Neural progenitor cell (in vitro differentiated cells): ENCODE measurements around the gene SMCP. TPM values are rescaled to one million over a fixed set of nuclear protein-coding genes. Genes with fewer than 3 reads are reported as not detected.

ENCODE experiments used
- DNase-seq: peaks from one replicate; pipeline ENCODE4 v3.0.0-alpha.2; 2016; ENCODE audit warnings: low spot score
- H2AFZ ChIP-seq: fragments of 200-600 bp; sonication (generic); replicated peaks from 2 replicates; pipeline ENCODE4 v1.6.1; 2016; ENCODE audit warnings: antibody characterized with exemption
- H3F3A ChIP-seq: fragments of 200-600 bp; sonication (generic); 2 replicates; pipeline ENCODE4 v1.6.1; 2016; ENCODE audit warnings: antibody characterized with exemption, low read depth
- H3K27ac ChIP-seq: fragments of 200-600 bp; sonication (generic); 2 replicates; pipeline ENCODE4 v1.5.1; 2016; ENCODE audit warnings: mild to moderate bottlenecking
- H3K27me3 ChIP-seq: fragments of 200-600 bp; sonication (generic); 2 replicates; pipeline ENCODE4 v1.6.1; 2016; ENCODE audit warnings: mild to moderate bottlenecking, moderate library complexity
- H3K36me3 ChIP-seq: fragments of 200-600 bp; sonication (generic); 2 replicates; pipeline ENCODE4 v1.5.1; 2016
- H3K4me1 ChIP-seq: fragments of 200-600 bp; sonication (generic); 2 replicates; pipeline ENCODE4 v1.6.1; 2016; ENCODE audit warnings: mixed run types
- H3K4me2 ChIP-seq: fragments of 200-600 bp; sonication (generic); 2 replicates; pipeline ENCODE4 v1.6.1; 2016
- H3K4me3 ChIP-seq: fragments of 200-600 bp; sonication (generic); 2 replicates; pipeline ENCODE4 v1.5.1; 2016
- H3K79me2 ChIP-seq: fragments of 200-600 bp; sonication (generic); 2 replicates; pipeline ENCODE4 v1.6.1; 2016; ENCODE audit warnings: low read depth
- H3K9ac ChIP-seq: fragments of 200-600 bp; sonication (generic); 2 replicates; pipeline ENCODE4 v1.6.1; 2016
- H3K9me3 ChIP-seq: fragments of 200-600 bp; sonication (generic); 2 replicates; pipeline ENCODE4 v1.5.1; 2016; ENCODE audit warnings: low read depth
- H4K20me1 ChIP-seq: fragments of 200-600 bp; sonication (generic); 2 replicates; pipeline ENCODE4 v1.6.1; 2016; ENCODE audit warnings: low read depth
- H3K27ac Mint-ChIP-seq: 3 replicates; pipeline ENCODE4 v1.8.0; 2021; ENCODE audit warnings: mixed read lengths
- H3K27me3 Mint-ChIP-seq: 2 replicates; pipeline ENCODE4 v1.8.0; 2022; ENCODE audit warnings: low read depth, mild to moderate bottlenecking, inconsistent platforms, moderate library complexity, mixed read lengths; ENCODE audit not compliant: insufficient read depth
- H3K36me3 Mint-ChIP-seq: 3 replicates; pipeline ENCODE4 v1.8.0; 2021; ENCODE audit warnings: mixed read lengths
- H3K4me1 Mint-ChIP-seq: 3 replicates; pipeline ENCODE4 v1.8.0; 2021; ENCODE audit warnings: mixed read lengths
- H3K4me3 Mint-ChIP-seq: 3 replicates; pipeline ENCODE4 v1.8.0; 2021; ENCODE audit warnings: mild to moderate bottlenecking, moderate library complexity, mixed read lengths
- H3K9me3 Mint-ChIP-seq: 3 replicates; pipeline ENCODE4 v1.8.0; 2020; ENCODE audit warnings: mixed read lengths
- EZH2 ChIP-seq: fragments of 200-600 bp; sonication (generic); IDR thresholded peaks from 2 replicates; pipeline ENCODE4 v1.6.1; 2017; ENCODE audit warnings: antibody characterized with exemption, mild to moderate bottlenecking, moderate library complexity
- EZH2phosphoT487 ChIP-seq: fragments of 200-600 bp; sonication (generic); IDR thresholded peaks from 2 replicates; pipeline ENCODE4 v1.6.1; 2017; ENCODE audit warnings: antibody characterized with exemption
- total RNA-seq: library from RNA; depleted of rRNA; stranded (reverse); fragments of >200 nt; gene quantifications from 2 replicates; pipeline ENCODE4 v1.2.3, GENCODE V29; 2015; ENCODE audit warnings: low replicate concordance
- TF ChIP-seq, protein P1 (sequence below): fragments of 200-600 bp; sonication (generic); IDR thresholded peaks from 2 replicates; pipeline ENCODE4 v1.5.1; 2017; ENCODE audit warnings: antibody characterized with exemption, mild to moderate bottlenecking

The SMCP gene
- total RNA-seq, 1 donor from 2014 or later: not detected

- no peak overlapping the region for H3K27ac Mint-ChIP-seq
- TF ChIP-seq EZH2phosphoT487 (no peak), EZH2 (no peak)
- TF ChIP-seq, protein P1, sequence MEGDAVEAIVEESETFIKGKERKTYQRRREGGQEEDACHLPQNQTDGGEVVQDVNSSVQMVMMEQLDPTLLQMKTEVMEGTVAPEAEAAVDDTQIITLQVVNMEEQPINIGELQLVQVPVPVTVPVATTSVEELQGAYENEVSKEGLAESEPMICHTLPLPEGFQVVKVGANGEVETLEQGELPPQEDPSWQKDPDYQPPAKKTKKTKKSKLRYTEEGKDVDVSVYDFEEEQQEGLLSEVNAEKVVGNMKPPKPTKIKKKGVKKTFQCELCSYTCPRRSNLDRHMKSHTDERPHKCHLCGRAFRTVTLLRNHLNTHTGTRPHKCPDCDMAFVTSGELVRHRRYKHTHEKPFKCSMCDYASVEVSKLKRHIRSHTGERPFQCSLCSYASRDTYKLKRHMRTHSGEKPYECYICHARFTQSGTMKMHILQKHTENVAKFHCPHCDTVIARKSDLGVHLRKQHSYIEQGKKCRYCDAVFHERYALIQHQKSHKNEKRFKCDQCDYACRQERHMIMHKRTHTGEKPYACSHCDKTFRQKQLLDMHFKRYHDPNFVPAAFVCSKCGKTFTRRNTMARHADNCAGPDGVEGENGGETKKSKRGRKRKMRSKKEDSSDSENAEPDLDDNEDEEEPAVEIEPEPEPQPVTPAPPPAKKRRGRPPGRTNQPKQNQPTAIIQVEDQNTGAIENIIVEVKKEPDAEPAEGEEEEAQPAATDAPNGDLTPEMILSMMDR: no peak
- H3K4me1 Mint-ChIP-seq: no peaks in the 10 kb centered on the region
Measured at GRCh38 chr1:152912471-152912870, 34.3 kb downstream of the SMCP start.

DNA sequence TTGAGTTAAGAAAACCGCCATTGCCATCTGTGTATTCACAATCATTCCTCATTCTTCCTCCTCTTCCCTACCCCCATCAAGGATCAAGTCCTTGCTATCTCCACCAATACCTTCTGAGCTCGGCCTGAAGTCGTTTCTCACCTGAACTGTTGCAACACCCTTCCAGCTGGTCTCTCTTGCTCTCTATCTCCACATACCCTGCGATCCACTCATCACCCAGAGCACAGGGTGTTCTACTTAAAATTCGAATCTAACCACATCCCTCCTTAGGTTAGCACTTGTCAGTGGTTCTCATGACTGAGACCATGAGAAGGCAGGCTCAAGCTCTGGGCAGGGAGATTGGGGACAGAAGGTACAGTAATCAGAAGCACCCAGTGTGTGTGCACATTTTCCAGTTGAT is 34.8 kb downstream of the SMCP start:
- Mint-ChIP-seq H3K36me3 (peaks cover 2% of the 10 kb centered on the region), H3K4me3 (no peak overlapping the region), H3K9me3 (peaks cover 11% of the 10 kb centered on the region), H3K4me1 (no peaks in the 10 kb centered on the region), H3K27me3 (peaks cover 5% of the 10 kb centered on the region), H3K27ac (no peak overlapping the region)
- Histone ChIP-seq H3K27ac (no peak overlapping the region), H3F3A (no peaks in the 10 kb centered on the region), H3K9ac (no peak overlapping the region), H3K36me3 (no peaks in the 10 kb centered on the region), H4K20me1 (no peaks in the 10 kb centered on the region), H3K4me3 (no peak overlapping the region), H3K4me2 (no peak overlapping the region), H3K79me2 (no peaks in the 10 kb centered on the region), H3K27me3 (no peaks in the 10 kb centered on the region), H3K9me3 (peaks cover 2% of the 10 kb centered on the region), H2AFZ (no peak overlapping the region), H3K4me1 (no peaks in the 10 kb centered on the region)
- DNase-seq: no peak
- TF ChIP-seq EZH2phosphoT487: no peak
- TF ChIP-seq, protein P1: no peak
- no peak for TF ChIP-seq EZH2

More at GRCh38 chr1:152912471-152912870, 34.3 kb downstream of the SMCP start:
- no peak for DNase-seq
- no peaks in the 10 kb centered on the region for H3K27me3 ChIP-seq
- no peaks in the 10 kb centered on the region for H3K4me1 ChIP-seq
- no peaks in the 10 kb centered on the region for H3F3A ChIP-seq
- H3K9ac ChIP-seq: no peak overlapping the region
- H3K9me3 ChIP-seq: peaks cover 6% of the 10 kb centered on the region
- no peak overlapping the region for H3K27ac ChIP-seq
- Mint-ChIP-seq H3K4me3 (no peak overlapping the region), H3K9me3 (peaks cover 11% of the 10 kb centered on the region), H3K36me3 (peaks cover 2% of the 10 kb centered on the region), H3K27me3 (peaks cover 8% of the 10 kb centered on the region)
- no peaks in the 10 kb centered on the region for H4K20me1 ChIP-seq
- no peaks in the 10 kb centered on the region for H3K79me2 ChIP-seq
- no peak overlapping the region for H3K4me3 ChIP-seq
- H3K36me3 ChIP-seq: no peaks in the 10 kb centered on the region
- H3K4me2 ChIP-seq: no peak overlapping the region
- no peak overlapping the region for H2AFZ ChIP-seq

GRCh38 chr1:152917794-152918193 is 39.7 kb downstream of the SMCP start:
- Histone ChIP-seq H3K4me1 (no peaks in the 10 kb centered on the region), H3K79me2 (no peaks in the 10 kb centered on the region), H3K36me3 (no peaks in the 10 kb centered on the region), H3K27ac (no peak overlapping the region), H3K9me3 (no peaks in the 10 kb centered on the region), H3K4me2 (no peak overlapping the region), H4K20me1 (no peaks in the 10 kb centered on the region), H3K4me3 (no peak overlapping the region), H3K9ac (no peak overlapping the region), H3K27me3 (no peaks in the 10 kb centered on the region), H2AFZ (no peak overlapping the region), H3F3A (no peaks in the 10 kb centered on the region)
- peaks cover 2% of the 10 kb centered on the region for H3K9me3 Mint-ChIP-seq
- no peaks in the 10 kb centered on the region for H3K27me3 Mint-ChIP-seq
- H3K4me3 Mint-ChIP-seq: no peak overlapping the region
- no peak for DNase-seq
- H3K4me1 Mint-ChIP-seq: no peaks in the 10 kb centered on the region
- TF ChIP-seq, protein P1: no peak
- no peak for TF ChIP-seq EZH2phosphoT487
- no peak for TF ChIP-seq EZH2
- H3K36me3 Mint-ChIP-seq: no peaks in the 10 kb centered on the region
- H3K27ac Mint-ChIP-seq: no peak overlapping the region
